GM19324 (cell line): Measurements from ENCODE around the gene GET4.

Experiments used
- ATAC-seq: cut with Tn5 transposase; IDR thresholded peaks from one replicate; pipeline ENCODE4 v1.9.1; 2021; ENCODE audit warnings: mild to moderate bottlenecking, moderate library complexity; ENCODE audit not compliant: unreplicated experiment, low FRiP score

GET4 gene

DNA sequence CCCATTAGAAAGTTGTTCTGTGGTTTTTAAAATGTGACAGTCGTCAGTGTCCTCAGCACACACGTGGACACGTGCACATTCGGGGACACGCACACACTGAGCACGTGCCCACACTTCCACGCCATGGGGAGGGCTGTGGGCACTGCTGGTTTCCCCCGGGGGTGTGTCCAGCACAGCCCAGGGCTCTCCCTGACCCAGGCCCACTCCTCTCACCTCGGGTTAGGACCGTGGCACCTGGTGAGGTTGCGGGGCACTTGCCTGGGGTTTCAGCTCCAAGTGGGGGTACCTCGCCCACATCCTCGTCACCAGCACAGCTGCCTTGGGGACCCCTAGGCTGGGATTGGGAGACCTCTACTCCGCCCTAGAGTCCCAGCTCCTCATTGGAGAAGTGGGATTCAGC lies 20.7 kb downstream of the GET4 start:
- no peak for ATAC-seq

DNA sequence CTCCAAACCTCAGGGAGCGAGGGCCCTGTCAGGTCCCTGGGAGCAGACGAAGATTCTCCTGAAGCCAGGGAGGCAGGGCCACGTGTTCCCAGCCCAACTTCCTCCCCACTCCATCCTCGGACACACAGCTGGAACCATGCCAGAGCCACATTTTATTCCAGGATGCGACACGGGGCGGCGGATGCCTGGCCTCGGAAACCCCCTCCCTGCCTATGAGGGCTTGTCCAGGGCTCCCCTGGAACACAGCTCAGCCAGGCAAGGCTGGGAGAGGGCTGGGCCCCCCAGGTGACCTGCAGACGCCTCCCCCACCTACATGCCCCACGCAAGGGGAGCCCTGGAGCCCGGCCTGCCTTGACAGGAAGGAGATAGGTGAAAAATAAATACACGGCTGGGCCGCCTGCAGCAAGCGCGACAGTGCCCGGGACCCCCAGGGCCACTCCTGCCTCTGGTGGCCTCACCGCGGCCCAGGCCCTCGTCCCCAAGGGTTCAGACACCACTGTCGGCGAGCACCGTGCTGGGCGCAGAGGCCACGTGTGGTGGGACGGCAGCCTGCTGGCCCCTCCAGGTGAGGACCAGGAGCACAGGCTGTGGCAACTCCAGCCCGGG lies 21.5 kb downstream of the GET4 start:
- ATAC-seq: no peak

DNA sequence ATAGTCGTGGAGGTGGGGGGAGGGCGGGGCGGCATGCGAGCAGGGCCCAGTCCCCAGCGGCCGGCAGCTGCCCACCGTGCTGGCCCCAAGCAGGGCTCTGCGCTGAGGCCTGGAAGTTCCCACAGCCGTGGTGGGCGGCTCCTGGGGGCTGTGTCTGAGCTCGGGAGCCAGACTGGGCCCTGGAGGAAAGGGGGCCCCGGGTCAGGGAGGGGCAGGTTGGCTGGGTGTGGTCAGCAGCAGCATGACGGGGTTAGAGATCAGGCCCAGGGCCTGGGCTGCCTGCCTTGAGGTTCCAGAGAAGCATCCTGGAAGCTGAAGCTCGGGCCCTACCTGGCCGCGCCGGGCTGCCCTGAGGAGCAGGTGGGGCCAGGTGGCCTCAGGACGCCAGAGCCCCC lies 22.1 kb downstream of the GET4 start:
- no peak for ATAC-seq

DNA sequence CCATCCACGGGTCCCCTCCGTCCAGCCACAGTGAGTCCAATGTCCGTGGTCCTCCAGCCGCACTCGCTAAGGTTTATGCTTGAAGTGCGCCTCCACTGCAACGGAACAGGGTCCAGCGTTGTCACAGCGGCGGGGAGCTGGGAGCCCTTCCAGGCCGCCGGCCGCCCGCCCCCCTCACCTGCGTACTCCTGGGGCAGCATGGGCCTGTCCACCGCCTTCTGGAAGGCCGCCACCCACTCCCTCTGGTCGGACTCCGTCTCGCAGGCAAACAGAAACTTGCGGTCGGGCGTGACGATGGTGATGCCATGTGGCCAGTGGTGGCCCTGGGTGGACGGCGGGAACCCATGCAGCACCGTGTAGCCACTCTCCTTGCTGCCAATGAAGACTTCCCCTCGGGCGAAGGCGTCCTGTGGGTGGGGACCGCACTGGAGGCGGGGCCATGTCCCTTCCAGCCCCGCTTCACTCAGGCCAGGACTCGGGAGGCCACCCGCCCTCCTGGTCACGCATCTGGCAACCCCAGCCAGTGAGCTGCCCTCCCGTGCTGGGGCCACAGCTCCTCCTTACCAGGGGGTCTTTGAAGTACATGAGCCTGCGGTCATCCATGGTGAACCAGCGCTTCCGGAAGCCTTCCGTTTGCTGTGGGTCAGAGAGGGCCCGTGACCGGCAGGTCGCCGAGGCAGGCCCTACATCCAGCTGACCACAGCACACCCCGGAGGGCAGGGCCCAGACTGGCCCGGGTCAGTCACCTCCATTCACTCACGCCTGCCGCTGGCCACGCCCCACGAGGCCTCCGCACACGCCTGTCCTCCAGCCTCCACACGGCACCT lies 22.7 kb downstream of the GET4 start:
- ATAC-seq: no peak

DNA sequence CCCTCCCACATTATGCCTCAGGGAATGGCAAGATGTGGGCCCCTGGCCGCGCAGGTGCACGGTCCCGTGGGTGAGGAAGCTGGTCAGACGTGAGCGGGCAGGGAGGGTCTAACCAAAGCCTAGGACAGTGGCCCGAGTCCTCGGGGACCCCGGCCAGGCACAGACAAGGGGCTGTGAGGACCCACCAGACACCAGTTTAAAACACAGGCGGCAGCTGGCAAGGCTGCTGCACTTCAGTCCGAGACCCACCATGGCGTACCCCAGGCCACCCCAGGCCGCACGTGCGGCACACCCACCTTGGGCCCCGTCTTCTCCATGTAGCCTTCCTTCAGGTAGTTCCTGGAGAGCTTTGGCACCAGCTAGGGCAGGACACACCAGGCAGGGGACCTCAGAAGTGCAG lies 23.5 kb downstream of the GET4 start:
- ATAC-seq: no peak

DNA sequence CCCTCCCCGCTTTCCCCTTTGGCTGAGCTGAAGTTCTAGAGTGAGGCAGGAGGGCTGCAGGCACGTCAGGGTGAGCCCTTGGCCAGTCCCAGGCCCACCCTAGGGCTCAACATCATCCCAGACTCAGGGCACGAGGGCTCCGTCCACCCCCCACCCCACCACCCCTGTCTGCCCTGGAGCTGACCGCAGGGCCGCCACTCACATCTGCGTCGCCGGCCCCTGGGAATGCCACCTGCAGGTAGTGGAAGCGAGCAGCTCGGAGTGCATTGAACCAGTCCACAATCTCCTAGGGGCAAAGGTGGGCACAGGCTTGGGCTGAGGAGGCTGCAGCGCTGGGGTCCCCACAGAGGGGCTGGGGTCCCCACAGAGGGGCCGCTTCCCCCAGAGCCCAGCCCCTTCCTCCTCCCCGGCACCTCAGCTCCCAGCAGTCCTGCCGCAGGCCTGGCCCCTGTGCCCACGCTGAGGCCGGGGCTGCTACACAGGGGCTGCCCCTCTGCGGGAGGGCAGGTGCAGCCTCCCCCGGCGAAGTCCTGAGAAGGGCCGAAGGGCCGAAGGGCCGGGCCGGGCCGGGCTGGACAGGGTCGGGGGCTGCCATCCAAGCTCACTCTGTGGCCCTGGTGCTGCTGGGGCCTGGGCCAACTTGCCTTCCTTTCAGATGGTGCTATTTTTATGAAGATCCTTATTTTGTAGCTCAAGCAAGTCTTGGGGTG lies 24.1 kb downstream of the GET4 start:
- ATAC-seq: no peak

DNA sequence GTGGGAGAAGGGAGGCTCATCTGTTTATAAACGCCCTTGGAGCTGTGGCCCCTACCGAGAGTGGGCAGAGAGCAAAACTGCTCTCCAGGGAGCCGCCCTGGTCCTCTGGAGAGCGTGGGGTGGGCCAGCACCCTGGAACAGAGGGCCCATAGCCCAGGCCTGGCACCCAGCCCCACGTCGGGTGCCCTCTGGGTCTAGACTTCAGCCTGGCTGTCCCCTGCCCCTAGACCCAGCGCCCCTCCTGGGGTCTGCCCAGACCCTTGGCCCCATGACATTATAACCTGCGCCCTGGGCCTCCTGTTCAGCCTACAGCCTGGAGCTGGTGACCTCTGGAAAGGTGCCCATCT lies 24.7 kb downstream of the GET4 start:
- no peak for ATAC-seq

DNA sequence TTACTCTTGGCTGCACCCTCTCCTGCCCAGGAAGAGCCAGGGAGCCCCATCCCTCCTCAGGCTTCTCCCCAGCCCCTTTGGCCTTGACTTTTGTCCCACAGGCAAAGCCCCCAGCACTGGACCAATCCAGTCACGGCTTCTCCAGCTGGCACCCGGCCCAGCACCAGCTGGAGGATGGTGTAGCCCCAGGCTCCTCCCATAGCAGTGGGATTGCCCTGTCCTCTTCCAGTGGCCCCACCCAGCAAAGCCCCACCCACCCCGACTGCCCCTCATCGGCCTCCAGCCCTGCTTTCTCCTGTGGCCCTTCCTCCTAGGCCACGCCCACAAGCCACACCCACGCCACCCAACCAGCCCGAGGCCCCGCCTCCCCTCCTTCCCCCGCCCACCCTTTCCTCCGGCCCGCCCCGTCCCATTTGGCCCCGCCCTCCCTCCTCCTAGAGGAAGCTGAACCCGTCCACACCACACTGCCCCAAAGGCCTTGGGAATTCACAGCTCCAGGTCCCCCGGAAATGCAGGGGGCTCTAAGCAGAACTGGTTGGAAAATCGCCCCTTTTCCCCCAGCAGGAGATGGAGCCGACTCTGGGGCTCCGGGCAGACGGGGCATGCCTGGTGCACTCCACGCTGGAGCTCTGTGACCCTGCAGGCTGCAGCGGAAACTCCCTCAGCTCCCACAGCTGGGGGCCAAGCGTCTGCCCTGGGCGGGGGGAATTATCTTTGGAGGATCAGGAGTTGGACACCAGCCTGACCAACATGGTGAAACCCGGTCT lies 25.2 kb downstream of the GET4 start:
- no peak for ATAC-seq

DNA sequence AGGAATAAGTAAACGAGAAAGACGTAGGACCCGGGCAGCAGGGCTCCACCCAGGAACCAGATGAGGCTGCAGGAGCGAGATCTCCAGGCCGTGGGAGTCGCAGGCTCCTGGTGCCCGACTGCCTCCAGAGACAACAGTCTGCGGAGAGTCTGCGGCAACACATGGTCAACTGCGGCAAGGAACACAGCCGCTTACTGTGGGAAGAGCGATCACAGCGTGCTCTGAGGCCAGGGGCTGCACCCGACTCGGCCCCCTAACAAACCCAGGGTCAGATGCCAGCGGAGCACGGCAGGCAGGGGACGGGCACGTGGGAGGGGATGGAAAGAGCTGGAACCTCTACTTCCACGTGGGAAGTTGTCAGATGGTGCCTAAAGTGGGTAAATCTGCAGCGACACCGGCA lies 26.6 kb downstream of the GET4 start:
- no peak for ATAC-seq

DNA sequence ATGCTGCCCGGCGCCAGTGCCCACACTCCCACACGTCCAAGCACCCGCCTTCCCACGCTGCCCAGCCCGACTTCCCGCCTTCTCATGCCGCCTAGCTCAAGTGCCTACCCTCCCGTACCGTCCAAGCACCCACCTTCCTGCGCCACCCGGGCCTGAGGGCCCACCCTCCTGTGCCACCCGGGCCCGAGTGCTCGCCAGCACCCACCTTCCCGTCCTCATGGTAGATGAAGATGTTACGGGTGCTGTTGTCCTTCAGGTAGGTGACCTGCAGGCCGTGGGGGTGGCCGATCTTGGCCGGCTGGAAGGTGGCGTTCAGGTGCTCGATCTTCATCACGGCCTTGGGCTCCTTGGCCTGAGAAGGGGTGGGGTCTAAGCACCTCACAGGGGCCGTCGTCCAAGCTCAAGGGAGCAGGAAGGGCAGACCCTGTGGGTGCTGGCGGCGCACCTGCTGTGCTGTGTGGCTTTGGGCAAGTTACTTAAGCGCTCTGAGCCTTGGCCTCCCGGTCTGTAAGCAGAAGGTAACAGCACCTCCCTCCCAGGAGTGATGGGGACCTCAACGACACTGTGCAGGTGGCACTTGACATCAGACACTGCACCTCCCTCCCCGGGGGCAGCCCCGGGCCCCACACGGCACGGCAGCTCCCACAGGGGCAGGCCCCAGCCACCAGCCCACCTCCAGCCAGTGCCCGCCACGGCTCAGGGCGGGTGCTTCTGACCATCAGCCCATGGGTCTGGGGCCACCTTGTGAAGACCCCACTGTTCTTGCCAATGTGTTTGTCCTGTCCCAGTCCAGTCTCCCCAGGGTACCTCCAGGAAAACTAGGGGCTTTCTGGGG lies 27.8 kb downstream of the GET4 start:
- no peak for ATAC-seq

DNA sequence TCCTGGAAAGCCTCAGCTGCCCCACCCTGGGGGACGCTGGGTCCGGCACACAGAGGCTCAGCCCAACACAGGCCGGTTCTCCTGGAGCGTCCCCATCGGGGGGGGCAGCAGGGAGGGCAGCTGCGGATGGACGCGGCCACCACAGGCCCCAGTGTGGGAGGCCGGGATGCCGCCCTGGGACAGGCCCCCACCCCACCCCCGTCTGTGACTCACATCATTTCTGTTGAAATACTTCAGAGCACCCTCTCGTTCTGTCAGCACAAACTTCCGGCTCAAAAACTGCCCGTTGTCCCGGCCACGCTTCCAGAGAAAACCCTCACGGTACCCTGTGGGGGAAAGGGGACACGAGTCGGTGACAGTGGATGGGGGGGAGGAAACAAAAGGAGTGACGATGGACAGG lies 28.5 kb downstream of the GET4 start:
- ATAC-seq: no peak

DNA sequence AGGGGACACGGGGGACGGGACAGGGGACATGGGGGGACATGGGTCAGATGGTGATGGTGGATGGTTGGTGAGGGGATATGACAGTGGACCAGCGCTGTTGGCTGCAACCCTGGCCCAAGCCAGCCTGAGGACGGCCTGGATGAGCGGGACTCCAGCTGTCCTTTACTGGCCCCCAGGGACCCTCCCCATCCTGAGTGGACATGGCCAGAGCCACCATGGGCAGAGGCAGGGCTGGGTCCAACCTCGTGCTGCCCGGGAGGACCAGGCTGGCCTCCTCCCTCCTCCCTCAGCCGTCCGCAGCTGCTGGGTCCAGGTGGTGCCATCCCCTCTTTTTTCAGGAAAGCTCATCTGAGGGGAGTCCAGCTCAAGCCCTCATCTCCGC lies 30.4 kb downstream of the GET4 start:
- no peak for ATAC-seq

DNA sequence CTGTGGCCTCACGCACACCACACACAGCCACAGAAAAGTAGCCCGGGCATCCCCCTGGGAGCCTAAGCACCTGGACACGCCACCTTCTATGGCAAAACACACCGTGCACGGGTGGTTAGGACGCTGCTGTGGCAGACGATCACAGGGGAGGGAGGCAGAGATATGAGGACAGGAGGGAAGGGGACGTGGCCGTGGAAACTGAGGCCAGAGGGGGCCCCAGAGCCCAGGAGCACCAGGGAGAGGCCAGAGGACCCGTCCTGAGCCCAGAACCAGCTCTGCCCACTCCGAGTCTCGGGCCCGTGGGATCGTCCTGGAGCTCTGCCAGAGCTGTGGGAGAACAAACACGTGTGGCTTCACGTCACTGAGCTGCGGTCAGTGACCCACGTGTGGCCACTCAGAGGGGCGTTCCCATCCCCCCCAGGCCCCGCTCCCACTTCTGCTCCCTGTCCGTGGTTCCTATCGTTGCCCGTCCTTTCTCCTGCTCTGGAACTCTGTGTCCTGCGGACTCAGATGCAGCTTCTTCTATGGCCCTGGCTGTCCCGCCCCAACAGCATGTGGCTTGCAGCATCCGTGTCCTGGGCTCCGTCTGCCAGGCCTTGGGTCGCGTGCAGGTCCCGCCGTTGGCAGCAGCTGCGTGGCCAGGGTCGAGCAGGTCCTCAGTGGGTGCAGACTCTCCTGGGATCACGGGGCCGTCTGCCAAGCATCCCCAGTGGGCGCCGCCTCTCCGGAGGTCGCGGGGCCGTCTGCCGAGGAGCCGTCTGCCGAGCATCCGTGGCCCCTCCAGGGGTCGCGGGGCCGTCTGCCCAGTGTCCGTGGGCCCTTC lies 31.0 kb downstream of the GET4 start:
- ATAC-seq: no peak

DNA sequence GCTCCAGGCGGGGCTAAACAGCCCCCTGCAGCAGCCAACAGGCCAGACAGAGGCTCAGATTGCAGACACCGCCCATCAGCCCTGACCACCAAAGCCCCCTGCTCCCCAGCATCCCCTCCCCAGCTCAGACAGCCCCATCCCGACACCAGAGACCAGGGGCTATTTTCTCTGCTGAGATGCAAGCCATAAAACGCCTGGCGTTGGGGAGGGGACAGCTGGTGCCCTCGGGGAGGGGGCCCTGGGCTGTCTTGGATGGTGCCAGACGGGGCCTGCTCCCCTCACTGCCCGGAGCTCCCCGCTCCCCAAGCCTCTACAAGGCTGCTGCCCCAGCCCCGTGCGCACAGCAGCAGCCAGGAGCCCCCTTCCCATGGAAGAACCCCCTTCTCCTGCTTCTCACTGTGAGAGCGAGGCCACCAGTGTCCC lies 31.8 kb downstream of the GET4 start:
- ATAC-seq: no peak

DNA sequence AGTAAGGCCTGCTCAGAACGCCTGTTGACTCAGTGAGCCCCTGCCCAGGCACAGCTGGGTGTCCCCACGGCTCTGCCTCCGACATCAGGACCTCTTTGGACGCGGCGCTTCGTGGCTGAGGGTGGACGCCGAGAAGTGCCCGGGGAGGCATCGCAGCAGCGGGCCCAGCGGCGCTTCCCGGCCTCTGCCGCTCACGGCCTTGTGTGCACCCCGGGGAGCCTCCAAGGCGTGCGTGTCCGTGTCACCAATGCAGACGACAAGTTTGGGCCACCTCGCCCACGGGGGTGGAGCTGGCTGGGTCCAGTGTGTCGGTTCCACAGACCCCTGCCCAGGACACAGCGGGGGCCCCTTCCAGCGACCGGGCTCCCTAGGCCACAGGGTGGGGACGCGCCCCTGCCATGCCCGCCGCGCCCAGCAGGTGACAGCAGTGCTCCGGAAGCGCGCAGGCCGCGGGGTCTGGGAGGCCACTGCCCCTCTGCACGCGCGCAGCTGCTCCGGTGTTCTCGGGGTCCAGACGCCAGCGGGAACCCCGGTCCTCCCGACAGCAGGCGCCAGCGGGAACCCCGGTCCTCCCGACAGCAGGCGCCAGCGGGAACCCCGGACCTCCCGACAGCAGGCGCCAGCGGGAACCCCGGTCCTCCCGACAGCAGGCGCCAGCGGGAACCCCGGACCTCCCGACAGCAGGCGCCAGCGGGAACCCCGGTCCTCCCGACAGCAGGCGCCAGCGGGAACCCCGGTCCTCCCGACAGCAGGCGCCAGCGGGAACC lies 32.4 kb downstream of the GET4 start:
- ATAC-seq: peak; percentile 82

DNA sequence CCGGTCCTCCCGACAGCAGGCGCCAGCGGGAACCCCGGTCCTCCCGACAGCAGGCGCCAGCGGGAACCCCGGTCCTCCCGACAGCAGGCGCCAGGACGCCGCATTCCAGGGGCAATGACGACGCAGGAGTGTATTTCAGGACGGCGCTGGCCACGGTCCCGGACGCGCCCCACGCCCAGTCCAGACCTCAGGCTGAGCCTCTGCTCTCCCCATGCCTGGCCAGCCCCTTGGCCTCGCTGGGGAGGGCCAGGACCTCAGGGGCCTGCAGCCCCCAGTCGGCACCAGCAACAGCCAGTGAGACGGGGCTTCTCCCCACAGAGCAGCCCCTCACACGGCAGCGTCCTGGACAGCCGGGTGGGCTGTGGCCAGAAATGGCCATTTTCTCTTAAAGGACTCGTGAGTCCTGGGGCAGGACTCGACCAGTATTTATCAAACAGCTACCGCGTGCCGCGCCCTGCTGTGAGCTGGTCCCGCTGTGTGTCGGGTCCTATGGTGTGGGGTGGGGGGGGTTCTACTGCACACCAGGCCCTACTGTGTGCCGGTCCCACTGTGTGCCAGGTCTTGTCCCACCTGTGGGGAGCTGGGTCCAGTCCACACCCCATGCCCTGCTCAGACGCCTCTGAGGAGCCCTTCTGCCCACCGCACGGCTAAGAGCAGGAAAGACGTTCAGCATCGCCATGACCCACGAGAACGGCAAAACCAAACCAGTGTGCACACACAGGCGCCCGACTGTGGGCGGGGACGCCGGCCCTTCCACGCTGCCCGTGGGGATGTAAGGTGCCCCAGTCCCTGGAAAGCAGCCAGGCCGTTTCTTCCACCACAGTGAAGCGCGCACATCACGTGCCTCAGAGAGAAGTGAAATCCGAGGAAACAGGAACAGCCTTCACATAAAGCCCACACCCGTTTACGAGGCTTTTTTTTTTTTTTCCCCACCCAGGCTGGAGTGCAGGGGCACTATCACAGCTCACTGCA lies 33.3 kb downstream of the GET4 start:
- ATAC-seq: no peak

DNA sequence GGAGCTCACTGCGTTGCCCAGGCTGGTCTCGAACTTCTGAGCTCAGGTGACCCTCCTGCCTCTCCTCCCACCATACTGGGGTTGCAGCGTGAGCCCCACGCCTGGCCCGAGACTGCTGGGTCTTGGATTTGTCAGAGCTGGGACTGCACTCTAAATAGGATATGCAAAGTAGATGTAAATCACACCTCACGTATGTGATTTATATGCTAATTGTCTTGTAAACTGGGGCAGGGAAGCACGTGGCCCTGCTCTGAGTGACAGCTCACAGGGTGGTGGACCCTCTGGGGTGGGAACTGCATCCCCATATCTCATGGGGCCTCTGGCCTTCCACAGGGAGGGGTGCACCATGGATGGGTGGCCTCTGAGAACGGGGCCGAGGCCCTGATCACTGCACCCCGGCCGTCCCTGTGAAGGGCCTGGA lies 34.1 kb downstream of the GET4 start:
- ATAC-seq: no peak
